H1 (cell line): Measurements from ENCODE around the gene IFIT2. TPM values are rescaled to one million over a fixed set of nuclear protein-coding genes. Genes with fewer than 3 reads are reported as not detected.

Experiments used
- CTCF ChIA-PET: fragments of 300-600 bp; sonication (Branson Sonifier 250); formaldehyde crosslinking; loops from one replicate; lab custom pipeline; 2021; ENCODE audit not compliant: partially characterized antibody; lab: Charles Lee
- POLR2A ChIA-PET: fragments of 300-600 bp; sonication (Branson Sonifier 250); formaldehyde crosslinking; loops from one replicate; lab custom pipeline; 2021; ENCODE audit warnings: inconsistent platforms; ENCODE audit not compliant: partially characterized antibody; lab: Charles Lee
- DNase-seq, 2 experiments: peaks; one replicate each; pipeline versions ENCODE4 v3.0.0 to v3.0.0-alpha.2; 2010 to 2022; ENCODE audit warnings: low spot score in 2 of 2, low read depth in 1 of 2, mixed read lengths in 1 of 2
- FAIRE-seq: peaks from 2 replicates; lab custom pipeline; 2011; peaks lifted over from hg19 to GRCh38; lab: Jason Lieb, UNC
- H2AFZ ChIP-seq: 2 replicates; pipeline ENCODE4 v1.8.1; 2012; ENCODE audit warnings: low read length, inconsistent platforms
- H2AK5ac ChIP-seq: 2 replicates; pipeline ENCODE4 v1.6.1; 2013; ENCODE audit warnings: low read depth, low read length
- H2BK120ac ChIP-seq: replicated peaks from 2 replicates; pipeline ENCODE3; 2013; ENCODE audit warnings: low read depth, low read length, inconsistent platforms
- H2BK12ac ChIP-seq: 2 replicates; pipeline ENCODE4 v1.6.1; 2013; ENCODE audit warnings: low read depth, low read length
- H2BK15ac ChIP-seq: 2 replicates; pipeline ENCODE4 v1.6.1; 2013; ENCODE audit warnings: low read length
- H2BK20ac ChIP-seq: 2 replicates; pipeline ENCODE4 v1.6.1; 2013; ENCODE audit warnings: low read length
- H2BK5ac ChIP-seq: 2 replicates; pipeline ENCODE4 v1.6.1; 2013; ENCODE audit warnings: low read depth, low read length
- H3K14ac ChIP-seq: 2 replicates; pipeline ENCODE4 v1.6.1; 2013; ENCODE audit warnings: inconsistent platforms; ENCODE audit not compliant: insufficient read length
- H3K18ac ChIP-seq: 2 replicates; pipeline ENCODE4 v1.6.1; 2013; ENCODE audit warnings: low read length; ENCODE audit errors: extremely low read depth
- H3K23ac ChIP-seq: 2 replicates; pipeline ENCODE4 v1.6.1; 2013; ENCODE audit warnings: inconsistent platforms; ENCODE audit not compliant: insufficient read length
- H3K23me2 ChIP-seq: 2 replicates; pipeline ENCODE4 v1.6.1; 2013; ENCODE audit warnings: low read depth, low read length
- H3K27ac ChIP-seq: 2 replicates; pipeline ENCODE4 v1.6.1; 2011; ENCODE audit warnings: low read depth, low read length, inconsistent platforms
- H3K27me3 ChIP-seq, 4 experiments: replicated peaks in 1 of 4; 1 replicate in 1 of 4; 2 replicates in 3 of 4; pipeline versions ENCODE4 v1.6.1 to v1.8.1; 2011 to 2013; ENCODE audit warnings: low read length in 3 of 4, mild to moderate bottlenecking in 3 of 4, inconsistent platforms in 2 of 4, mixed read lengths in 2 of 4, moderate library complexity in 1 of 4; ENCODE audit not compliant: control insufficient read depth in 3 of 4, insufficient read depth in 3 of 4; ENCODE audit errors: extremely low read depth in 1 of 4
- H3K36me3 ChIP-seq, 4 experiments: 2 replicates each; pipeline versions ENCODE4 v1.6.1 to v1.8.1; 2011 to 2013; ENCODE audit warnings: mild to moderate bottlenecking in 4 of 4, low read length in 3 of 4, moderate library complexity in 2 of 4, control low read depth in 1 of 4, inconsistent platforms in 1 of 4; ENCODE audit not compliant: insufficient read depth in 4 of 4, control insufficient read depth in 2 of 4
- H3K4ac ChIP-seq: replicated peaks from 2 replicates; pipeline ENCODE3; 2013; ENCODE audit warnings: low read length, low read depth, mixed read lengths, inconsistent platforms; ENCODE audit not compliant: insufficient read length
- H3K4me1 ChIP-seq, 4 experiments: replicated peaks in 1 of 4; 1 replicate in 1 of 4; 2 replicates in 3 of 4; pipeline versions ENCODE4 v1.6.1 to v1.8.1; 2011 to 2013; ENCODE audit warnings: low read length in 3 of 4, inconsistent platforms in 2 of 4, mixed read lengths in 1 of 4; ENCODE audit not compliant: insufficient read depth in 4 of 4, control insufficient read depth in 3 of 4
- H3K4me2 ChIP-seq, 2 experiments: 2 replicates each; pipeline versions ENCODE4 v1.6.1 to v1.8.1; 2011 to 2013; ENCODE audit warnings: low read depth in 2 of 2, low read length in 2 of 2, control low read depth in 1 of 2, inconsistent platforms in 1 of 2, mild to moderate bottlenecking in 1 of 2; ENCODE audit not compliant: insufficient read depth in 1 of 2
- H3K4me3 ChIP-seq, 4 experiments: fragments of 200-600, 300-600 bp in 1 of 4; sonication (generic), shearing (Covaris generic), sonication (Bioruptor Twin) in 1 of 4; 2 replicates each; pipeline versions ENCODE4 v1.5.1 to v1.8.1; 2011 to 2016; ENCODE audit warnings: low read length in 4 of 4, low read depth in 3 of 4, control low read depth in 2 of 4, inconsistent platforms in 2 of 4, mild to moderate bottlenecking in 2 of 4, mixed read lengths in 1 of 4, moderate library complexity in 1 of 4; ENCODE audit not compliant: insufficient read depth in 2 of 4; ENCODE audit errors: extremely low read depth in 1 of 4
- H3K56ac ChIP-seq: replicated peaks from 2 replicates; pipeline ENCODE3; 2013; ENCODE audit warnings: low read depth, mild to moderate bottlenecking, mixed read lengths, low read length, inconsistent platforms; ENCODE audit not compliant: insufficient read length
- H3K79me1 ChIP-seq: 2 replicates; pipeline ENCODE4 v1.6.1; 2013; ENCODE audit warnings: low read depth, low read length, control low read depth
- H3K79me2 ChIP-seq, 2 experiments: 2 replicates each; pipeline versions ENCODE4 v1.6.1 to v1.8.1; 2012 to 2013; ENCODE audit warnings: low read length in 2 of 2, mild to moderate bottlenecking in 2 of 2, inconsistent platforms in 1 of 2; ENCODE audit not compliant: insufficient read depth in 2 of 2, control insufficient read depth in 1 of 2
- H3K9ac ChIP-seq, 4 experiments: replicated peaks in 1 of 4; 1 replicate in 1 of 4; 2 replicates in 3 of 4; pipeline versions ENCODE4 v1.6.1 to v1.8.1; 2011 to 2013; ENCODE audit warnings: low read depth in 3 of 4, low read length in 3 of 4, control low read depth in 2 of 4, mild to moderate bottlenecking in 2 of 4, moderate library complexity in 2 of 4, inconsistent platforms in 1 of 4; ENCODE audit errors: extremely low read depth in 1 of 4
- H3K9me3 ChIP-seq, 2 experiments: 2 replicates each; pipeline versions ENCODE4 v1.6.1 to v1.8.1; 2012 to 2013; ENCODE audit warnings: mild to moderate bottlenecking in 2 of 2, moderate library complexity in 2 of 2, control low read depth in 1 of 2, inconsistent platforms in 1 of 2, low read depth in 1 of 2, low read length in 1 of 2, mixed read lengths in 1 of 2; ENCODE audit not compliant: insufficient read depth in 2 of 2
- H4K20me1 ChIP-seq, 2 experiments: replicated peaks in 1 of 2; 2 replicates each; pipeline versions ENCODE3 to v1.8.1; 2011 to 2013; ENCODE audit warnings: inconsistent platforms in 2 of 2, low read length in 2 of 2, mild to moderate bottlenecking in 1 of 2; ENCODE audit not compliant: insufficient read depth in 2 of 2, control insufficient read depth in 1 of 2
- H4K5ac ChIP-seq: 2 replicates; pipeline ENCODE4 v1.6.1; 2013; ENCODE audit warnings: low read length, low read depth, mixed read lengths, inconsistent platforms; ENCODE audit not compliant: insufficient read length
- H4K8ac ChIP-seq: 2 replicates; pipeline ENCODE4 v1.8.0; 2013; ENCODE audit warnings: mild to moderate bottlenecking, moderate library complexity, low read length, inconsistent platforms; ENCODE audit not compliant: insufficient read depth; ENCODE audit errors: extremely low read depth
- H4K91ac ChIP-seq: replicated peaks from 2 replicates; pipeline ENCODE3; 2013; ENCODE audit warnings: low read length, mixed read lengths, inconsistent platforms; ENCODE audit not compliant: insufficient read length
- BRCA1 ChIP-seq: IDR thresholded peaks from 2 replicates; pipeline ENCODE4 v1.6.1; 2012; ENCODE audit warnings: low read depth, low read length, improper control_type of control experiment
- CBX5 ChIP-seq: fragments of 300-800, 300-1000 bp; sonication (generic); IDR thresholded peaks from 2 replicates; pipeline ENCODE4 v1.7.1; 2016; ENCODE audit warnings: antibody characterized with exemption, low read length, low read depth
- CBX8 ChIP-seq: fragments of 300-800, 300-1000 bp; sonication (generic); IDR thresholded peaks from 2 replicates; pipeline ENCODE4 v1.7.1; 2016; ENCODE audit warnings: low read depth, low read length, borderline replicate concordance
- CTCF ChIP-seq, 3 experiments: IDR thresholded peaks; 1 replicate in 2 of 3; 2 replicates in 1 of 3; pipeline versions ENCODE4 v1.5.1 to v1.6.1; 2011; ENCODE audit warnings: low read length in 3 of 3, mild to moderate bottlenecking in 3 of 3, inconsistent platforms in 2 of 3, low read depth in 1 of 3, moderate library complexity in 1 of 3; ENCODE audit not compliant: insufficient read depth in 1 of 3; ENCODE audit errors: control extremely low read depth in 1 of 3
- GTF2F1 ChIP-seq: IDR thresholded peaks from 2 replicates; pipeline ENCODE4 v1.6.1; 2012; ENCODE audit warnings: low read depth, low read length, improper control_type of control experiment, borderline replicate concordance
- HDAC6 ChIP-seq: IDR thresholded peaks from one replicate; pipeline ENCODE4 v1.7.1; 2012; ENCODE audit warnings: low read depth, mild to moderate bottlenecking, inconsistent platforms, low read length, moderate library complexity
- KDM5A ChIP-seq: fragments of 200-600 bp; IDR thresholded peaks from 2 replicates; pipeline ENCODE4 v1.7.1; 2012; ENCODE audit warnings: mild to moderate bottlenecking, low read length, inconsistent platforms, mixed read lengths
- NRF1 ChIP-seq: IDR thresholded peaks from 2 replicates; pipeline ENCODE4 v1.6.1; 2011; ENCODE audit warnings: mild to moderate bottlenecking, low read depth, low read length, improper control_type of control experiment
- SUZ12 ChIP-seq: fragments of 200-600 bp; sonication (generic); IDR thresholded peaks from 2 replicates; pipeline ENCODE4 v1.6.1; 2012; ENCODE audit warnings: mild to moderate bottlenecking, inconsistent platforms, low read length, moderate library complexity, mixed read lengths
- TAF7 ChIP-seq: optimal IDR thresholded peaks from 2 replicates; pipeline ENCODE3; 2011; ENCODE audit warnings: low read depth, mild to moderate bottlenecking, inconsistent platforms, low read length, moderate library complexity, borderline replicate concordance
- USF2 ChIP-seq: IDR thresholded peaks from 2 replicates; pipeline ENCODE4 v1.6.1; 2011; ENCODE audit warnings: low read length, improper control_type of control experiment
- WGBS, 2 experiments: shearing (Covaris generic) in 1 of 2; methylation state at CpG; one replicate each; pipeline versions ENCODE4 v1.1.6 to v1.1.7; 2013 to 2015; ENCODE audit warnings: low lambda C conversion rate in 2 of 2, mixed read lengths in 2 of 2, inconsistent platforms in 1 of 2, low coverage in 1 of 2, missing lambda C conversion rate in 1 of 2; ENCODE audit not compliant: insufficient replicate concordance in 2 of 2, insufficient coverage in 1 of 2, insufficient read length in 1 of 2; ENCODE audit errors: extremely low coverage in 1 of 2, missing lambda C conversion rate in 1 of 2; 5-methylcytosine and 5-hydroxymethylcytosine counted together
- polyA plus RNA-seq, 7 experiments: library from polyadenylated mRNA; depleted of rRNA in 3 of 7; stranded (reverse) in 5 of 7; unstranded in 2 of 7; fragments of >200 nt in 5 of 7; fragments of 200-250 nt in 2 of 7; gene quantifications; 1 replicate in 5 of 7; 2 replicates in 1 of 7; 4 replicates in 1 of 7; pipeline versions ENCODE4 v1.2.1 to v1.2.3, GENCODE V29; 2011 to 2013; ENCODE audit warnings: missing spikeins in 2 of 7, mixed read lengths in 2 of 7
- total RNA-seq: library from RNA; stranded (reverse); fragmentation: NEBNext Ultra II Directional; extraction: Animal tissue kit (Norgen Biotek cat#: 25700); gene quantifications from 2 replicates; pipeline ENCODE4 v1.2.1, GENCODE V29; 2021

IFIT2 gene
- total and polyA plus RNA-seq, 2 of the 8 experiments (the other 6 are each of a cell fraction or from before 2014, with no cell fraction given) = 0.03 to 0.35 TPM

- Histone ChIP-seq H3K18ac (no peak overlapping the region), H3K4me2 (no peak overlapping the region), H2BK12ac (no peak overlapping the region; the same call in 1 of the 2 replicates), H4K8ac (no peak overlapping the region), H3K4me3 (no peak overlapping the region), H2BK5ac (no peak overlapping the region), H3K56ac (no peak overlapping the region), H4K20me1 (no peaks in the 10 kb centered on the region), H3K23me2 (no peaks in the 10 kb centered on the region), H2AFZ (peak overlapping the region; percentile 89), H3K27ac (no peak overlapping the region), H3K9ac (no peak overlapping the region), H3K36me3 (no peaks in the 10 kb centered on the region), H4K91ac (no peak overlapping the region), H3K14ac (no peak overlapping the region), H2BK20ac (no peak overlapping the region), H2BK120ac (no peak overlapping the region), H4K5ac (no peak overlapping the region), H3K4me1 (peaks cover 5 to 22% (median 19%) of the 10 kb centered on the region in 4 experiments; a peak in 6 of 7 replicates), H3K23ac (no peak overlapping the region), H3K79me2 (no peaks in the 10 kb centered on the region), H2BK15ac (no peak overlapping the region), H3K79me1 (no peaks in the 10 kb centered on the region), H3K9me3 (no peaks in the 10 kb centered on the region), H3K27me3 (no peaks in the 10 kb centered on the region), H3K4ac (no peak overlapping the region), H2AK5ac (no peak overlapping the region)
- ChIA-PET CTCF (interaction anchor here (1.3 to 9.3 kb wide), 3 partner anchors 13 to 21 kb away, joined by 3 to 64 read pairs (median 5); no protein-coding TSS in a partner anchor), POLR2A (no interaction called here)
- 58% methylated on average over 1 of the region's 1 CpG; no CpG with 5 or more reads in 1 of the 2 experiments for WGBS, 2 experiments
- no peak for FAIRE-seq
- DNase-seq = no peak
- TF ChIP-seq HDAC6 = no peak
- TF ChIP-seq BRCA1 = no peak
- TF ChIP-seq CBX8 = no peak
- no peak for TF ChIP-seq CBX5
- no peak for TF ChIP-seq GTF2F1
- no peak for TF ChIP-seq NRF1
- TF ChIP-seq KDM5A = no peak
- TF ChIP-seq TAF7 = no peak
- TF ChIP-seq CTCF (IDR thresholded peaks at IDR 0.05; ENCODE audit: control extremely low read depth in 1 of 3, insufficient read depth in 1 of 3, low read depth in 1 of 3, low read length in 3 of 3) = no peak
- no peak for TF ChIP-seq SUZ12
- TF ChIP-seq USF2 = no peak
These were observed 49.5 kb downstream of the IFIT2 start for GRCh38 chr10:89351412-89351779.
